Lung microvascular endothelial cell (primary cell): Measurements from ENCODE around the gene CTSZ. TPM values are rescaled to one million over a fixed set of nuclear protein-coding genes. Genes with fewer than 3 reads are reported as not detected.
"Not testable (repeated sequence)": the region's sequence is repeated elsewhere in the genome, so short reads cannot be mapped to it uniquely, and the experiment has no call there.

Experiments used
- DNase-seq, 2 donors: peaks; one replicate each; pipeline versions ENCODE4 v3.0.0 to v3.0.0-alpha.2; 2010; ENCODE audit warnings: low read depth in 2 of 2
- total RNA-seq: library from RNA; depleted of rRNA; stranded (reverse); fragments of >200 nt; gene quantifications from 2 replicates; pipeline ENCODE4 v1.2.1, GENCODE V29; 2014

The CTSZ gene
- total RNA-seq, 1 donor from 2014 or later, result 287 TPM

- DNase-seq, result no peak
These were observed 56.5 kb downstream of the CTSZ start for GRCh38 chr20:58950603-58951002.

- not testable (repeated sequence) for DNase-seq
These were observed 59.2 kb downstream of the CTSZ start for GRCh38 chr20:58947797-58948388.

GRCh38 chr20:58945965-58946631 lies 61.0 kb downstream of the CTSZ start:
- no peak for DNase-seq

Other genes with a start within 250 kb of the CTSZ start
- gene GNAS-AS1, start 156.4 kb downstream of the CTSZ start, total RNA-seq, result 0.22 TPM in 1 of 2 replicates, not detected in the other
- gene GNAS, start 154.5 kb downstream of the CTSZ start, total RNA-seq, result 261 and 375 TPM in 2 replicates
- 43.8 and 51.0 TPM in 2 replicates for gene NELFCD, start 26.0 kb downstream of the CTSZ start, total RNA-seq
- not detected in 2 replicates for gene TUBB1, start 12.2 kb upstream of the CTSZ start, total RNA-seq
- 41.6 and 80.0 TPM in 2 replicates for gene ATP5F1E, start 25.1 kb upstream of the CTSZ start, total RNA-seq
- 71.5 and 86.5 TPM in 2 replicates for gene PRELID3B, start 35.5 kb upstream of the CTSZ start, total RNA-seq
- gene ZNF831, start 156.6 kb upstream of the CTSZ start, total RNA-seq, result under 0.01 and 0.20 TPM in 2 replicates